GM12878 (cell line): ENCODE measurements around the gene SPINK14. TPM values are rescaled to one million over a fixed set of nuclear protein-coding genes. Genes with fewer than 3 reads are reported as not detected.

Experiments
- ATAC-seq: fragments of 200-7000 bp; cut with Tn5 transposase; 3 replicates; pipeline ENCODE4 v1.9.1; 2020; ENCODE audit warnings: mild to moderate bottlenecking, moderate library complexity
- BruUV-seq: library from RNA; stranded (reverse); fragments of 400-500 nt; replicated peaks from 2 replicates; lab custom pipeline; 2021; lab: Mats Ljungman, UMichigan
- CTCF ChIA-PET: fragments of 300-600 bp; sonication (Branson Sonifier 250); formaldehyde crosslinking; extraction: SDS; loops from one replicate; lab custom pipeline; 2021; ENCODE audit warnings: inconsistent platforms; lab: Yijun Ruan, JAX
- POLR2A ChIA-PET: fragments of 350-600 bp; formaldehyde crosslinking; extraction: SDS; loops from one replicate; lab custom pipeline; 2021; ENCODE audit warnings: inconsistent platforms; lab: Charles Lee
- RAD21 ChIA-PET: fragments of 300-600 bp; sonication (Branson Sonifier 250); formaldehyde crosslinking; loops from one replicate; lab custom pipeline; 2023; ENCODE audit warnings: antibody characterized with exemption; ENCODE audit not compliant: unreplicated experiment; lab: Charles Lee
- SMC1A ChIA-PET: fragments of 300-600 bp; sonication (Branson Sonifier 250); formaldehyde crosslinking; loops from one replicate; lab custom pipeline; 2023; ENCODE audit not compliant: unreplicated experiment, uncharacterized antibody; lab: Charles Lee
- DNase-seq: peaks from one replicate; pipeline ENCODE4 v3.0.0-alpha.2; 2011; ENCODE audit warnings: low read depth, low spot score
- FAIRE-seq: peaks from 3 replicates; lab custom pipeline; 2011; peaks lifted over from hg19 to GRCh38; lab: Jason Lieb, UNC
- H2AFZ ChIP-seq: 2 replicates; pipeline ENCODE4 v1.6.0; 2011; ENCODE audit warnings: low read depth, low read length, control low read depth; ENCODE audit not compliant: control insufficient read depth
- H3K27ac ChIP-seq: 2 replicates; pipeline ENCODE4 v1.5.1; 2011; ENCODE audit warnings: control low read depth; ENCODE audit not compliant: control insufficient read depth, insufficient read depth
- H3K27me3 ChIP-seq, 2 experiments: replicated peaks in 1 of 2; 2 replicates each; pipeline versions ENCODE4 v1.6.0 to v1.6.1; 2011; ENCODE audit warnings: low read length in 1 of 2; ENCODE audit not compliant: control insufficient read depth in 2 of 2, insufficient read depth in 2 of 2
- H3K36me3 ChIP-seq, 2 experiments: 2 replicates each; pipeline ENCODE4 v1.5.1; 2011; ENCODE audit warnings: low read length in 1 of 2; ENCODE audit not compliant: control insufficient read depth in 2 of 2, insufficient read depth in 2 of 2
- H3K4me1 ChIP-seq: 2 replicates; pipeline ENCODE4 v1.6.1; 2011; ENCODE audit warnings: mild to moderate bottlenecking, low read length, moderate library complexity, mixed read lengths; ENCODE audit not compliant: control insufficient read depth, insufficient read depth
- H3K4me2 ChIP-seq: 2 replicates; pipeline ENCODE4 v1.6.0; 2011; ENCODE audit warnings: control low read depth; ENCODE audit not compliant: control insufficient read depth, insufficient read depth
- H3K4me3 ChIP-seq: fragments of 200-600 bp; sonication (generic); 2 replicates; pipeline ENCODE4 v1.5.1; 2016
- H3K79me2 ChIP-seq: 2 replicates; pipeline ENCODE4 v1.6.0; 2011; ENCODE audit warnings: low read length; ENCODE audit not compliant: control insufficient read depth, insufficient read depth
- H3K9ac ChIP-seq: 2 replicates; pipeline ENCODE4 v1.8.0; 2011; ENCODE audit warnings: low read length, control low read depth, mixed read lengths; ENCODE audit not compliant: control insufficient read depth, insufficient read depth
- H3K9me3 ChIP-seq: replicated peaks from 3 replicates; pipeline ENCODE4 v1.5.1; 2011; ENCODE audit warnings: mild to moderate bottlenecking, low read length; ENCODE audit not compliant: control insufficient read depth, insufficient read depth
- H4K20me1 ChIP-seq: 2 replicates; pipeline ENCODE4 v1.6.0; 2011; ENCODE audit not compliant: control insufficient read depth, insufficient read depth
- BCL11A ChIP-seq: IDR thresholded peaks from 2 replicates; pipeline ENCODE4 v1.6.1; 2011; ENCODE audit warnings: low read depth, low read length
- BRCA1 ChIP-seq: IDR thresholded peaks from 2 replicates; pipeline ENCODE4 v1.6.1; 2011; ENCODE audit warnings: low read depth, low read length, improper control_type of control experiment
- CTCF ChIP-seq, 3 experiments: IDR thresholded peaks in 2 of 3; conservative IDR thresholded peaks in 1 of 3; 2 replicates each; pipeline ENCODE4 v1.5.1; 2011; ENCODE audit warnings: low read depth in 3 of 3, low read length in 3 of 3, mild to moderate bottlenecking in 3 of 3, control low read depth in 2 of 3, moderate library complexity in 2 of 3, inconsistent platforms in 1 of 3, mixed read lengths in 1 of 3; ENCODE audit not compliant: control insufficient read depth in 2 of 3, insufficient read depth in 1 of 3; ENCODE audit errors: extremely low read depth in 1 of 3
- ELK1 ChIP-seq: IDR thresholded peaks from 2 replicates; pipeline ENCODE4 v1.6.1; 2012; ENCODE audit warnings: low read depth, low read length, improper control_type of control experiment
- EZH2 ChIP-seq: IDR thresholded peaks from 2 replicates; pipeline ENCODE4 v1.6.1; 2012; ENCODE audit warnings: low read depth, mild to moderate bottlenecking, control low read depth, inconsistent platforms, low read length, borderline replicate concordance; ENCODE audit not compliant: control insufficient read depth
- FOXK2 ChIP-seq: fragments of 450-650 bp; IDR thresholded peaks from 2 replicates; pipeline ENCODE4 v1.6.1; 2017; ENCODE audit warnings: mild to moderate bottlenecking, moderate library complexity
- JUND ChIP-seq: IDR thresholded peaks from 2 replicates; pipeline ENCODE4 v1.6.1; 2012; ENCODE audit warnings: low read depth, mild to moderate bottlenecking, low read length, improper control_type of control experiment, moderate library complexity
- KAT2A ChIP-seq: conservative IDR thresholded peaks from 2 replicates; pipeline ENCODE4 v1.6.1; 2011; ENCODE audit warnings: low read depth, low read length; ENCODE audit not compliant: control insufficient read depth
- MTA2 ChIP-seq: fragments of 450-650 bp; IDR thresholded peaks from 2 replicates; pipeline ENCODE4 v1.6.1; 2016; ENCODE audit warnings: low read depth, mild to moderate bottlenecking, moderate library complexity
- MXI1 ChIP-seq: fragments of 150-350 bp; IDR thresholded peaks from 2 replicates; pipeline ENCODE4 v1.6.1; 2011; ENCODE audit warnings: low read depth, mild to moderate bottlenecking, inconsistent platforms, low read length, improper control_type of control experiment
- NR2C1 ChIP-seq: fragments of 450-650 bp; IDR thresholded peaks from 2 replicates; pipeline ENCODE4 v1.6.1; 2017; ENCODE audit warnings: antibody characterized with exemption, mild to moderate bottlenecking, moderate library complexity
- RUNX3 ChIP-seq: IDR thresholded peaks from 2 replicates; pipeline ENCODE4 v1.6.1; 2012; ENCODE audit warnings: low read length, inconsistent platforms
- SMAD1 ChIP-seq: fragments of 450-650 bp; IDR thresholded peaks from 2 replicates; pipeline ENCODE4 v1.6.1; 2018; ENCODE audit warnings: mild to moderate bottlenecking, low read depth; ENCODE audit not compliant: partially characterized antibody
- SREBF1 ChIP-seq: IDR thresholded peaks from 2 replicates; pipeline ENCODE4 v1.6.1; 2012; ENCODE audit warnings: mild to moderate bottlenecking, low read length
- SUPT20H ChIP-seq: IDR thresholded peaks from 2 replicates; pipeline ENCODE4 v1.6.1; 2011; ENCODE audit warnings: low read depth, mild to moderate bottlenecking, low read length, moderate library complexity, borderline replicate concordance; ENCODE audit not compliant: control insufficient read depth
- SUZ12 ChIP-seq: fragments of 200-600 bp; sonication (generic); IDR thresholded peaks from one replicate; pipeline ENCODE4 v1.6.1; 2018; ENCODE audit warnings: antibody characterized with exemption, mild to moderate bottlenecking; ENCODE audit not compliant: unreplicated experiment
- ZNF217 ChIP-seq: fragments of 450-650 bp; IDR thresholded peaks from 2 replicates; pipeline ENCODE4 v1.6.1; 2017; ENCODE audit warnings: antibody characterized with exemption, mild to moderate bottlenecking
- ZNF24 ChIP-seq: fragments of 450-650 bp; IDR thresholded peaks from 2 replicates; pipeline ENCODE4 v1.6.1; 2017; ENCODE audit warnings: antibody characterized with exemption, mild to moderate bottlenecking
- WGBS: methylation state at CpG from one replicate; pipeline ENCODE4 v1.1.6; 2016; ENCODE audit warnings: low lambda C conversion rate; ENCODE audit not compliant: insufficient replicate concordance, insufficient coverage; ENCODE audit errors: missing lambda C conversion rate; 5-methylcytosine and 5-hydroxymethylcytosine counted together
- in situ Hi-C: fragments of 300-500 bp; cut with MboI; formaldehyde crosslinking; loops from 9 replicates; pipeline ENCODE4 v1.14.3; 2018; ENCODE audit warnings: mixed read lengths
- intact Hi-C: fragments of 100-400 bp; cut with micrococcal nuclease; formaldehyde crosslinking; loops from one replicate; pipeline ENCODE4 v1.14.2; 2022; ENCODE audit not compliant: unreplicated experiment
- polyA plus RNA-seq, 11 experiments: library from polyadenylated mRNA; depleted of rRNA in 4 of 11; unstranded in 6 of 11; stranded (reverse) in 5 of 11; fragments of >200 nt; fragmentation: Nextera tagmentation in 4 of 11; fragmentation: Illumina TruSeq in 1 of 11; extraction: Ambion mirVana in 4 of 11; extraction: Trizol in 1 of 11; gene quantifications; 1 replicate in 1 of 11; 2 replicates in 10 of 11; pipeline versions ENCODE4 v1.2.1 to v1.2.3, GENCODE V29; 2011 to 2016; ENCODE audit warnings: inconsistent platforms in 2 of 11, missing spikeins in 2 of 11, low read depth in 1 of 11
- total RNA-seq, 4 experiments: library from RNA; depleted of rRNA in 3 of 4; stranded (reverse); fragments of >200 nt in 3 of 4; fragmentation: Illumina TruSeq in 1 of 4; extraction: Trizol in 1 of 4; gene quantifications; 2 replicates each; pipeline versions ENCODE4 v1.2.1 to v1.2.3, GENCODE V29; 2013 to 2021
- TF ChIP-seq, protein P1 (sequence below): IDR thresholded peaks from 2 replicates; pipeline ENCODE4 v1.6.1; 2011; ENCODE audit warnings: low read depth, low read length, improper control_type of control experiment, borderline replicate concordance
- TF ChIP-seq, protein P2 (sequence below): fragments of 450-650 bp; IDR thresholded peaks from 2 replicates; pipeline ENCODE4 v1.6.1; 2014; ENCODE audit warnings: mild to moderate bottlenecking

The SPINK14 gene
- total and polyA plus RNA-seq, 10 of the 15 experiments (the other 5 are each of a cell fraction or from before 2014, with no cell fraction given): not detected

- TF ChIP-seq, protein P1, sequence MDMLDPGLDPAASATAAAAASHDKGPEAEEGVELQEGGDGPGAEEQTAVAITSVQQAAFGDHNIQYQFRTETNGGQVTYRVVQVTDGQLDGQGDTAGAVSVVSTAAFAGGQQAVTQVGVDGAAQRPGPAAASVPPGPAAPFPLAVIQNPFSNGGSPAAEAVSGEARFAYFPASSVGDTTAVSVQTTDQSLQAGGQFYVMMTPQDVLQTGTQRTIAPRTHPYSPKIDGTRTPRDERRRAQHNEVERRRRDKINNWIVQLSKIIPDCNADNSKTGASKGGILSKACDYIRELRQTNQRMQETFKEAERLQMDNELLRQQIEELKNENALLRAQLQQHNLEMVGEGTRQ: no peak
Measured at GRCh38 chr5:148176480-148176879, 8.1 kb downstream of the SPINK14 start (continued).

GRCh38 chr5:148177207-148177606 lies 8.9 kb downstream of the SPINK14 start:
- intact Hi-C loops (loop anchor here (5.0 to 10.0 kb wide), 3 partner anchors 175 to 780 kb away; no protein-coding TSS in a partner anchor), in situ Hi-C loops (loop anchor here (5.0 to 25.0 kb wide), 3 partner anchors 310 to 860 kb away; no protein-coding TSS in a partner anchor)
- Histone ChIP-seq H3K27me3 (no peaks in the 10 kb centered on the region), H3K9ac (no peak overlapping the region), H3K4me3 (no peak overlapping the region), H3K27ac (no peak overlapping the region), H2AFZ (no peak overlapping the region), H3K79me2 (no peaks in the 10 kb centered on the region), H3K36me3 (no peaks in the 10 kb centered on the region), H3K4me2 (no peak overlapping the region), H3K4me1 (no peaks in the 10 kb centered on the region), H3K9me3 (no peaks in the 10 kb centered on the region), H4K20me1 (no peaks in the 10 kb centered on the region)
- RAD21 ChIA-PET: no interaction called here
- SMC1A ChIA-PET: no interaction called here
- BruUV-seq: no TSS peak
- CTCF ChIA-PET: interaction anchor here (0.9 kb wide), 1 partner anchor 198 kb away, joined by 3 read pairs; no protein-coding TSS in a partner anchor
- no peak for ATAC-seq
- DNase-seq: no peak
- WGBS: 0% methylated on average over 1 of the region's 1 CpG
- POLR2A ChIA-PET: no interaction called here
- FAIRE-seq: no peak
- TF ChIP-seq MTA2 (no peak), BRCA1 (no peak), ZNF217 (no peak), BCL11A (no peak), ZNF24 (no peak), ELK1 (no peak), SMAD1 (no peak), FOXK2 (no peak), JUND (no peak), SREBF1 (no peak), CTCF (IDR thresholded peaks at IDR 0.05 in 2 of 3, conservative IDR thresholded peaks at IDR 0.05 in 1 of 3; ENCODE audit: control insufficient read depth in 2 of 3, extremely low read depth in 1 of 3, insufficient read depth in 1 of 3, low read depth in 3 of 3, low read length in 3 of 3) (no peak), KAT2A (no peak), SUZ12 (no peak), EZH2 (no peak), MXI1 (no peak), RUNX3 (no peak), SUPT20H (no peak), NR2C1 (no peak)
- TF ChIP-seq, protein P2, sequence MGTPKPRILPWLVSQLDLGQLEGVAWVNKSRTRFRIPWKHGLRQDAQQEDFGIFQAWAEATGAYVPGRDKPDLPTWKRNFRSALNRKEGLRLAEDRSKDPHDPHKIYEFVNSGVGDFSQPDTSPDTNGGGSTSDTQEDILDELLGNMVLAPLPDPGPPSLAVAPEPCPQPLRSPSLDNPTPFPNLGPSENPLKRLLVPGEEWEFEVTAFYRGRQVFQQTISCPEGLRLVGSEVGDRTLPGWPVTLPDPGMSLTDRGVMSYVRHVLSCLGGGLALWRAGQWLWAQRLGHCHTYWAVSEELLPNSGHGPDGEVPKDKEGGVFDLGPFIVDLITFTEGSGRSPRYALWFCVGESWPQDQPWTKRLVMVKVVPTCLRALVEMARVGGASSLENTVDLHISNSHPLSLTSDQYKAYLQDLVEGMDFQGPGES: no peak
